SK-N-MC (cell line): ENCODE measurements around the gene PDLIM5.

ENCODE experiments used
- EZH2 ChIP-seq: fragments of 200-600 bp; sonication (generic); IDR thresholded peaks from one replicate; pipeline ENCODE4 v1.6.1; 2017; ENCODE audit warnings: antibody characterized with exemption
- POLR2AphosphoS5 ChIP-seq: IDR thresholded peaks from 2 replicates; pipeline ENCODE4 v1.6.1; 2012; ENCODE audit warnings: mild to moderate bottlenecking, low read depth, low read length, borderline replicate concordance

DNA sequence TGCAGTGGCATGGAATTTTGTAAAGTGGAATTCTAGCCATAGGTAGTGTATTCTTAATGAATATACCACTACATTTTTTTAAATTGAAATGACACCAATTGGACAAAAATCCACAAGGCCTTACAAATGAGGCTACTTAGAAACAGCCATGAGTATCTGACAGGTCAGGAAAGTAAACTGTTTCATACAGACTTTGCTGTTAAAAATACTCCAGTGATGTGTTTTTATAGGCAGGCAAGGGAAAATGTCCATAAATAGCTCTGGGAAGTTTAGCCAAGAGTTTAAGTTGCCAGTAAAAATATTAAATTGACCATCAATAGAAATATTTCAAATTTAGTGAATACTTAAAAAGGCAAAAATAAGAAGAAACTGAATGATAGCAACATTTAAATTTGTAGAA lies 41.8 kb upstream of the PDLIM5 start:
- TF ChIP-seq EZH2 (no peak), POLR2AphosphoS5 (no peak)
